NCI-H1048 (cell line): ENCODE measurements around the gene ANP32A.
"Not testable (repeated sequence)": the region's sequence is repeated elsewhere in the genome, so short reads cannot be mapped to it uniquely, and the experiment has no call there.

Experiments used
- DNase-seq: peaks from one replicate; lab custom pipeline; 2025; lab: John Stamatoyannopoulos, UW

ANP32A gene

GRCh38 chr15:68781766-68782588 is 38.7 kb downstream of the ANP32A start:
- DNase-seq = no peak

GRCh38 chr15:68781217-68781616 is 39.5 kb downstream of the ANP32A start:
- no peak for DNase-seq

- DNase-seq = no peak
These were observed 41.8 kb downstream of the ANP32A start for GRCh38 chr15:68778876-68779275.

GRCh38 chr15:68776477-68777270 is 44.0 kb downstream of the ANP32A start:
- no peak for DNase-seq

- no peak for DNase-seq
These were observed 44.8 kb downstream of the ANP32A start for GRCh38 chr15:68775671-68776476.

DNA sequence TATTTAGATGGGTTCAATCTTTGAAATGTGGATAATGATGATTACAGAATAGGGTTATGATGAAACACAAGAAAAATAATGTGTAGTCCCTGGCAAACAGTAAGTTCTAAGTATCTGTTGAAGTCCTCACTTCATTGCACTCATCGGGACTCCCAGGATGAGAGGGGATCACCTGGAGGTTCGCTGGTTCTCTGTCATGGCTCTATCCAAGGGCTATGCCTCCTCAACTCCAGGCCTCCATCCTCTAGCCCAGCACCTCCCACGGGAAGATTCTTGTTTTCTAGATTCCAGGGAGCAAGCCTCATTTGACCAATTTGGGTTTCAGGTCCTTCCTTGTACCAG is 45.5 kb downstream of the ANP32A start:
- no peak for DNase-seq

GRCh38 chr15:68774521-68775235 is 46.0 kb downstream of the ANP32A start:
- no peak for DNase-seq

DNA sequence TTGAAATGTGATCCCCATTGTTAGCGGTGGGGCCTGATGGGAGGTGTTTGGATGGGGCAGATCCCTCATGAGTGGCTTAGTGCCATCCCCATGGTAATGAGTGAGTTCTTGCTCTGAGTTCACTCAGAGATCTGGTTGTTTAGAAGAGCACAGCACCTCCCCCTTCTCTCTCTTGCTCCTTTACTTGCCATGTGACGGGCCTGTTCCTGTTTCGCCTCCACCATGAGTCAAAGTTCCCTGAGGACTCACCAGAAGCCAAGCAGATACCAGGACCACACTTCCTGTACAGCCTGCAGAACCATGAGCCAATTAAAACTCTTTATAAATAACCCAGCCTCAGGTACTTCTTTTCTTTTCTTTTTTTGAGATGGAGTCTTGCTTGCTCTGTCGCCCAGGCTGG is 46.6 kb downstream of the ANP32A start:
- no peak for DNase-seq

DNA sequence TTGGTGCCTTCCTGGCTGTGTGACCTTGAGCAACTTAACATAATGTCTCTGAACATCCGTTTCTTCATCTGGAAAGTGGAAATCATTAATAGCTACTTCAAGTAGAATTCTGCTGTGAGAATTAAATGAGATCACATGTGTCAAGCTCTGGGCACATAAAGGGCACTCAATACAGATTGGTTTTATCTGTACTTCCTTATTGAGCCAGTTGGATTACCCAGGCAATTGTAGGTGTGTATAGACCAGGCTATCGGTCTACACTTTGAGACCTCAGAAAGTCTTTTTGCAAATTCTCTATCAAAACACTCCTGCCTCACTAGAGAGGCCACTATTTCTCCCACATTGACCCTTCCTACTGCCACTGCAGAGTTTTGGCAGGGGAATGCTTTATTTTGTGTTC is 47.7 kb downstream of the ANP32A start:
- DNase-seq = no peak

GRCh38 chr15:68770216-68770615 is 50.5 kb downstream of the ANP32A start:
- DNase-seq = no peak

DNA sequence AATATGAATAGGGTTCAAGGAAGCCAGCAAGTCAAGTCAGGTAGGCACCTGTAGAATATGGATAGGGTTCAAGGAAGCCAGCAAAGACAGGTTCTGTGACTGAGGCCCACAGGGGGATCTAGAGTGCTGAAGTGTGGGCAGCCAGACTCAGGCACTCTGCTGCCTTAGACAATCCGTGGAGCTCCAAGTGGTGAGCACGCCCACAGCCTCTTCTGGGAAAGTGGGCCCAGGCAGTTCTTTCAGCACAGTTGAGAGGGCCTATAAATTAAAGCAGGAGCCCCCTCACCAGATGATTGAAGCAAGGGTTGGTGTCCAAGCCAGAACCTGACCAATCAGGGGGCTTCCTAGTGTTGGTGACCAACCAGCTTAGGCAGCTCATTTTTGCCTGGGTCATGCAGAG is 51.0 kb downstream of the ANP32A start:
- no peak for DNase-seq

DNA sequence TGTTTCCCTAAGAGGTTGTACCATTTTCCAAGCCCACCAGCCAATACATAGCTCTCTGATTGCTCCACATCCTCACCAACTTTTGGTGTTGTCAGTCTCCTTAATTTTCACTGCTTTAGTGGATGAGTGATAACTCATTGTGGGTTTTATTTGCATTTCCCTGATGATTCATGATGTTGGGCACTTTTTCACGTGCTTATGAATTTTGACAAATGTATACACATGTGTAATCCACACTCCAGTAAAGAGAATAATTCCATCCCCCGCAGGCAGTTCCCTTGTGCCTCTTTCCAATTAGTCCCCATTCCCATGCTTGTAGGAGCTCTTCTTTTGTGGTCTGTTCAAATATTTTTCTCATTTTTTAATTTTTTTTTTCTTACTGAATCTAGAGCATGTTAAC is 52.4 kb downstream of the ANP32A start:
- DNase-seq = no peak

DNA sequence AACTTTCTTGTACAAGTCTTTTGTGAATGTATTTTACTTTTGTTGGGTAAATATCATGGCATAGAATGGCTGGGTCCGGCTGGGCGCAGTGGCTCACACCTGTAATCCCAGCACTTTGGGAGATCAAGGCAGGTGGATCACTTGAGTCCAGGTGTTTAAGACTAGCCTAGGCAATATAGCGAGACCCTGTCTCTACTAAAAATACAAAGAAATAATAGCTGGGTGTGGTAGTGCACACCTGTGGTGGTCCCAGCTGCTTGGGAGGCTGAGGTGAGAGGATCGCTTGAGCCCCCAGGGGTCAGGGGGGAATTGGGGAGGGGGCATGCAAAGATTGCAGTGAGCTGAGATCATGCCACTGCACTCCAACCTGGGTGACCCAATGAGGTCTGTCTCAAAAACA is 52.9 kb downstream of the ANP32A start:
- no peak for DNase-seq

DNA sequence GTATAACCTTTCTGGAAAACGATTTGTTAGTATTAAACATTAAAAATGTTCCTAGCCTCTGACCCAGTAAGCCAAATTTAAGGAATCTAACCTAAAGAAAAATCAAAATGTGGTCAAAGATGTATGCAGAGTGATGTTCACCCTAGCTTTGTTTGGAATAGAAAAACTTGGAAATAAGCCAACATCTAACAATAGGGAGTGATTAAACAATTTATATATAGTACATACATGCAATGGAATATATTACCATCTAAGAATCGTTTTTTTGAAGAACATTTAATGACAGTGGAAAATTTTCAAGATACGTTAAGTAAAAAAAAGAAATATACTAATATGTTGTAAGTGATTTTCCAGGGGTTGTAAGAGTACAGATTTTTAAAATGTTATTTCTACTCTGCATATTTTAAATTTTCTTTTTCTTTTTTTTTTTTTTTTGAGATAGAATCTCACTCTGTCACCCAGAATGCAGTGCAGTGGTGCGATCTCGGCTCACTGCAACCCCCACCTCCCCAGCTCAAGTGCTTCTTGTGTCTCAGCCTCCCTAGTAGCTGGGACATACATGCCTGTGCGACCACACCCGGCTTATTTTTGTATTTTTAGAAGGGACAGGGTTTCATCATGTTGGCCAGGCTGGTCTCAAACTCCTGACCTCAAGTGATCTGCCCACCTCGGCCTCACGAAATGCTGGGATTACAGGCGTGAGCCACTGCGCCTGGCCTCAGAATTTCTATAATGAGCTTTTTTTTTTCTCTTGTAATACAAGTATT is 54.9 kb downstream of the ANP32A start:
- no peak for DNase-seq

GRCh38 chr15:68764090-68764489 is 56.6 kb downstream of the ANP32A start:
- DNase-seq = no peak

- DNase-seq = no peak
These were observed 57.6 kb downstream of the ANP32A start for GRCh38 chr15:68763063-68763462.

GRCh38 chr15:68759982-68760579 is 60.6 kb downstream of the ANP32A start:
- not testable (repeated sequence) for DNase-seq

DNA sequence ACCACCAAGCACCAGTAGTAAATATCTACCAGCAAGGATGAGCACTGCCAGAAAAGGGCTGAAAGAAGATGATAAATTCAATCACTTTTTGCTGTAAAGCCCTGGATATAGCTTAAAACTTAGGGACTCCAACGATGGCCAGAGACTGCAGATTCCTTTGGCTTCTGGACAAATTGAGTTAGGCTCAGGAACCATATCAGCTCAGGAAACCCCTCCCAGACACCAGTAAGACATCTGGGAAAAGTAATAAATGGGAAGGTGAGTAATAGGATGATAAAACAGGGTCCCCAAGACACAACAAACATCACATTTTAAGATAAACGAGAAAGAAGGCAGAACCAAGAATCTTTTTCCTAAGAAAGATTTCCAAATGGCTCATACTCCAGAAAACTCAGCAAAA is 65.0 kb downstream of the ANP32A start:
- no peak for DNase-seq

DNA sequence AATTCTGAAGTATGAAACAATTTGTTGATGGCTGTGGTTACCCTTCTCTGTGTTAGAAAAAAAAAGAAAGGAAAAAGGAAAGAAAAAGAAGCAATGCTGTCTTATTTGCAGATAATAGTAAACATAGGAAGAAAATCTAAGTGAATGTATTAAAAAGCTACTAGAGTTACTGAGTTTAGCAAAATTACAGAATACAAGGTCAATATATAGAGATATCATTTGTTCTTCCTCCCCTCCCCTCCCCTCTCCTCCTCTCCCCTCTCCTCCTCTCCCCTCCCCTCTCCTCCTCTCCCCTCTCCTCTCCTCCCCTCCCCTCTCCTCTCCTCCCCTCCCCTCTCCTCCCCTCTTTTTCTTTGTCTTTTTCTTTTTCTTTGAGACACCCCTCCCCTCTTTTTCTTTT is 69.1 kb downstream of the ANP32A start:
- DNase-seq = no peak

DNA sequence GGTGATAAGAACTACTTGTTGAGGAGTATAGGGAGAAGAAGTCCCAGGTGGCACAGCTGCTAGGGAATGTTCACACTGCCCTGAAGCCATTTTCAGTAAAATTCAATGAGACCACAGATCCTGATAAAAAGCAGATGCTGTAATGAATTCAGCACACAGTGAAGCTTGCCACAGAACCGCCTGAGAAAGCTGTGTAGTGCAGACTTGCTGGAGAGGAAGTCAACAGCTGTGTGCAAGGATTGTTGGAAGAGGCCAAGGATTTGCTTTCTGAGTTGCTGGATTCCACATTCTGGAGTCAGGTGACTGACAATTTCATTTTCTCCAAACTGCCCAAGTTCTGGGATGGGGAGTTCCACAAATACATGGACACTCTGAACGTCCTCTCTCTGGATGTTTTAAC is 70.9 kb downstream of the ANP32A start:
- DNase-seq = no peak

DNA sequence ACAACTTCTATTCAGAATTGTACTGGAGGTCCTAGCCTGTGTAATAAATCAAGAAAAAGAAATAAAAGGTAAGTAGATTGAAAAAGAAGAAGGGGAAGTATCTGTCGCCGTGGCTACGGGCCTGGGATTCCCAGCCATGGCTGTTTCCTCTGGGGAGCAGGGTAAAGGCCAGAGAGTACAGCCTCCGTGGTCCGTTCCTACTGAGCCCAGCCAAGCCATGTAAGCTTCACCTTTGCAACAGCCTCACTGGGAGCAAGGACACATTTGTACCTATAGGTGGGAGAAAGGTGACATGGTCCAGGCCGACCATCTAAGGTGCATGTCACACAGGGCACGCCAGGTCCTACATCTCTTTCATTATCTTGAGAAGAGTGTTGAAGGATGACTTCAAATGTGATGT is 71.3 kb downstream of the ANP32A start:
- no peak for DNase-seq
